Ascending aorta (tissue), 2 donors: Measurements from ENCODE around the gene OR4K1. TPM values are rescaled to one million over a fixed set of nuclear protein-coding genes. Genes with fewer than 3 reads are reported as not detected.
"Not testable (repeated sequence)": the region's sequence is repeated elsewhere in the genome, so short reads cannot be mapped to it uniquely, and the experiment has no call there.

Experiments
- DNase-seq, 2 donors: peaks; one replicate each; pipeline ENCODE4 v3.0.0-alpha.2; 2019; ENCODE audit warnings: low spot score in 2 of 2
- H3K27ac ChIP-seq, 2 donors: fragments of 200-600 bp; sonication (generic); one replicate each; pipeline ENCODE4 v1.5.1; 2016 to 2017; ENCODE audit warnings: mild to moderate bottlenecking in 1 of 2
- H3K27me3 ChIP-seq: fragments of 200-600 bp; sonication (generic); one replicate; pipeline ENCODE4 v1.5.1; 2017
- H3K36me3 ChIP-seq, 2 donors: fragments of 200-600 bp; sonication (generic); one replicate each; pipeline ENCODE4 v1.5.1; 2016
- H3K4me1 ChIP-seq, 2 donors: fragments of 200-600 bp; sonication (generic); one replicate each; pipeline ENCODE4 v1.5.1; 2016 to 2017; ENCODE audit warnings: mild to moderate bottlenecking in 1 of 2
- H3K4me3 ChIP-seq, 2 donors: fragments of 200-600 bp; sonication (generic); one replicate each; pipeline ENCODE4 v1.5.1; 2016 to 2017; ENCODE audit warnings: mild to moderate bottlenecking in 1 of 2
- H3K9me3 ChIP-seq, 2 donors: fragments of 200-600 bp; sonication (generic); one replicate each; pipeline ENCODE4 v1.5.1; 2016
- CTCF ChIP-seq, 3 experiments: fragments of 200-600 bp in 2 of 3; fragments of 450-650 bp in 1 of 3; sonication (generic) in 2 of 3; IDR thresholded peaks; one replicate each; pipeline ENCODE4 v1.5.1; 2016 to 2019; ENCODE audit warnings: antibody characterized with exemption in 3 of 3, mild to moderate bottlenecking in 1 of 3, moderate library complexity in 1 of 3
- intact Hi-C: fragments of 100-400 bp; cut with DNase I; formaldehyde crosslinking; loops from one replicate; pipeline ENCODE4 v1.15.1; 2023
- total RNA-seq: library from RNA; depleted of rRNA; stranded (reverse); fragments of >200 nt; gene quantifications from one replicate; pipeline ENCODE4 v1.1.0, GENCODE V29; 2016

The OR4K1 gene
- total RNA-seq, 1 donor from 2014 or later: not detected

- DNase-seq: no peak
- TF ChIP-seq CTCF (IDR thresholded peaks at IDR 0.05): no peak
- intact Hi-C loops: no loop called here
- Histone ChIP-seq H3K36me3 (no peaks in the 10 kb centered on the region), H3K27me3 (no peaks in the 10 kb centered on the region), H3K9me3 (no peaks in the 10 kb centered on the region), H3K4me1 (no peaks in the 10 kb centered on the region), H3K4me3 (no peak overlapping the region), H3K27ac (no peak overlapping the region)
Observed at GRCh38 chr14:19947413-19948090, 16.8 kb downstream of the OR4K1 start.

GRCh38 chr14:19949218-19949617 lies 18.5 kb downstream of the OR4K1 start:
- intact Hi-C loops: no loop called here
- no peak for TF ChIP-seq CTCF (IDR thresholded peaks at IDR 0.05)

GRCh38 chr14:19969735-19970134 lies 39.0 kb downstream of the OR4K1 start:
- not testable (repeated sequence) for H3K36me3 ChIP-seq

More at GRCh38 chr14:19949218-19949617, 18.5 kb downstream of the OR4K1 start:
- DNase-seq: no peak
- H3K4me1 ChIP-seq: no peaks in the 10 kb centered on the region
- H3K9me3 ChIP-seq: no peaks in the 10 kb centered on the region
- H3K27me3 ChIP-seq: no peaks in the 10 kb centered on the region
- H3K4me3 ChIP-seq: no peak overlapping the region
- no peaks in the 10 kb centered on the region for H3K36me3 ChIP-seq
- H3K27ac ChIP-seq: no peak overlapping the region

GRCh38 chr14:19974844-19975243 lies 44.1 kb downstream of the OR4K1 start:
- Histone ChIP-seq H3K4me3 (no peak overlapping the region), H3K27ac (no peak overlapping the region), H3K27me3 (no peaks in the 10 kb centered on the region), H3K4me1 (no peaks in the 10 kb centered on the region), H3K9me3 (no peaks in the 10 kb centered on the region), H3K36me3 (no peaks in the 10 kb centered on the region)
- DNase-seq: no peak
- no peak for TF ChIP-seq CTCF (IDR thresholded peaks at IDR 0.05)
- intact Hi-C loops: no loop called here

More at GRCh38 chr14:19969735-19970134, 39.0 kb downstream of the OR4K1 start:
- H3K4me3 ChIP-seq, DNase-seq, intact Hi-C loops, H3K27ac ChIP-seq, H3K4me1 ChIP-seq, H3K9me3 ChIP-seq, H3K27me3 ChIP-seq: not testable (repeated sequence)

- no peaks in the 10 kb centered on the region for H3K27me3 ChIP-seq
- H3K4me3 ChIP-seq: no peak within 1 kb of the TSS
- no peaks in the 10 kb centered on the region for H3K36me3 ChIP-seq
- no peak within 1 kb of the TSS for H3K27ac ChIP-seq
- H3K9me3 ChIP-seq: no peaks in the 10 kb centered on the region
- DNase-seq: no peak
- no peaks in the 10 kb centered on the region for H3K4me1 ChIP-seq
- intact Hi-C loops: no loop called here
- no peak for TF ChIP-seq CTCF (IDR thresholded peaks at IDR 0.05)
Observed at GRCh38 chr14:19975291-19975690, 44.6 kb downstream of the OR4K1 start, which contains the start of gene OR4K15. OR4K15 (plus strand) TSS chr14:19975591; CDS start chr14:19975591, 0 bp downstream.

Other genes starting within 250 kb of the OR4K1 start
- not detected for gene OR11H2, start 217.0 kb upstream of the OR4K1 start, total RNA-seq
- gene OR4Q3, start 187.3 kb upstream of the OR4K1 start, total RNA-seq: not detected
- gene OR4M1, start 157.4 kb upstream of the OR4K1 start, total RNA-seq: not detected
- not detected for gene OR4N2, start 127.1 kb upstream of the OR4K1 start, total RNA-seq
- gene OR4K2, start 55.8 kb upstream of the OR4K1 start, total RNA-seq: not detected
- gene OR4K5, start 10.3 kb upstream of the OR4K1 start, total RNA-seq: not detected
- not detected for gene OR4K15, start 44.7 kb downstream of the OR4K1 start, total RNA-seq
- not detected for gene OR4Q2, start 71.2 kb downstream of the OR4K1 start, total RNA-seq
- not detected for gene OR4K14, start 88.4 kb downstream of the OR4K1 start, total RNA-seq
- not detected for gene OR4K13, start 105.1 kb downstream of the OR4K1 start, total RNA-seq
- not detected for gene OR4L1, start 129.1 kb downstream of the OR4K1 start, total RNA-seq
- gene OR4K17, start 179.8 kb downstream of the OR4K1 start, total RNA-seq: not detected
- not detected for gene OR4N5, start 207.9 kb downstream of the OR4K1 start, total RNA-seq